HL-60/S4 treated with retinoic acid at 250 ng/mL for 4 days and 3 days (cell line): ENCODE measurements around the gene PXDN.
"Not testable (repeated sequence)": the region's sequence is repeated elsewhere in the genome, so short reads cannot be mapped to it uniquely, and the experiment has no call there.

ENCODE experiments used
- in situ Hi-C: fragments of 300-500 bp; cut with MboI; formaldehyde crosslinking; loops from 2 replicates; pipeline ENCODE4 v1.7.0; 2022; ENCODE audit warnings: low sequenced_read_pairs

PXDN gene

GRCh38 chr2:1724351-1724750, 20.0 kb downstream of the PXDN start:
- in situ Hi-C loops: not testable (repeated sequence)

GRCh38 chr2:1723397-1724042, 20.8 kb downstream of the PXDN start:
- in situ Hi-C loops: no loop called here

GRCh38 chr2:1722692-1723091, 21.6 kb downstream of the PXDN start:
- in situ Hi-C loops: no loop called here

- in situ Hi-C loops: no loop called here
These were observed 22.3 kb downstream of the PXDN start for GRCh38 chr2:1721706-1722646.

GRCh38 chr2:1718339-1719220, 25.7 kb downstream of the PXDN start:
- in situ Hi-C loops: no loop called here

- in situ Hi-C loops: no loop called here
These were observed 27.2 kb downstream of the PXDN start for GRCh38 chr2:1717113-1717512.

- in situ Hi-C loops: no loop called here
These were observed 27.9 kb downstream of the PXDN start for GRCh38 chr2:1716441-1716840.

GRCh38 chr2:1716014-1716305, 28.4 kb downstream of the PXDN start:
- in situ Hi-C loops: not testable (repeated sequence)

- in situ Hi-C loops: no loop called here
These were observed 28.9 kb downstream of the PXDN start for GRCh38 chr2:1715184-1716013.

GRCh38 chr2:1714291-1715064, 29.8 kb downstream of the PXDN start:
- in situ Hi-C loops: no loop called here

- in situ Hi-C loops: no loop called here
These were observed 30.5 kb downstream of the PXDN start for GRCh38 chr2:1713839-1714236.

- in situ Hi-C loops: no loop called here
These were observed 31.0 kb downstream of the PXDN start for GRCh38 chr2:1713142-1713838.

- in situ Hi-C loops: no loop called here
These were observed 34.3 kb downstream of the PXDN start for GRCh38 chr2:1709946-1710560.

GRCh38 chr2:1709335-1709605, 35.0 kb downstream of the PXDN start:
- in situ Hi-C loops: no loop called here

- in situ Hi-C loops: no loop called here
These were observed 35.6 kb downstream of the PXDN start for GRCh38 chr2:1708476-1709334.

GRCh38 chr2:1707771-1708418, 36.4 kb downstream of the PXDN start:
- in situ Hi-C loops: no loop called here

- in situ Hi-C loops: not testable (repeated sequence)
These were observed 38.0 kb downstream of the PXDN start for GRCh38 chr2:1706089-1706841.
